ENCODE measurements around the gene PTPRN2.
"Not testable (repeated sequence)": the region's sequence is repeated elsewhere in the genome, so short reads cannot be mapped to it uniquely, and the experiment has no call there.

The PTPRN2 gene

GRCh38 chr7:158264881-158265742 is 322.5 kb downstream of the PTPRN2 start:
- DNase-seq (ENCODE audit: low read depth) = no peak

DNA sequence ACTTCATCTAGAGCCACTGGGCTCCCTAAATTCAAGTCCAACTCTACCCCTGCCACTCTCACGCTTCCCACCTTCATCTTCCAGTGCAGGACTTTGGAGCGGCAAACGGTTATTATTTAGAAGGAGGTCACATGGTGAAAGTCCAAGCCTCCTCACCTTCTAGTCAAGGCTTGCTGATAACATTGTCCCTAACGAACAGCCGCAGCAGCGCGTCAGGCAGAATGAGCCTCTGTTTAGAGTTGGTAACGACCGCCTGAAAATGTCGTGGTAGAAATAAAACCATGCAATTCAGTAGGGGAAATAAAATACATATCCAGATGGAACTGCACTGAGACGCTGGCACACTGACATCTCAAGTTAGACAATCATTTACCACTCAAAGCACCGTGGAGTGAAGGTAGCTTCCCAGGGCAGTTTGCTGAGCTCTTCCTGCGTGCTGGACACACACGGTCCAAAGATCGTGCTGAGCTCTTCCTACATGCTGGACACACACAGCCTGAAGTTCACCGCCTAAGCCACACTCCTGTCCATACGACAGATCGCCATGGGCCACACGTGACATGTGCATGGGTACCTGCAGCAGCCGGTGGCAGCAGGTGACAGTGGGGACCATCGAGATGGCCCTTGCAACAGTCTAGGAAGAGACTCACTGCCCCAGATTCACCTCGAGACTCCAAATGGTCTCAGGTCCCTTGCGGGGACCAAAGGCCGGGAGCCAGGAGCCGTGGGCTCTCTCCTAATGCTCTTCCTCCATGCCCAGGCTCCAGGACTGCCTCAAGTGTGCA is 323.5 kb downstream of the PTPRN2 start:
- no peak for DNase-seq (ENCODE audit: low read depth)

DNA sequence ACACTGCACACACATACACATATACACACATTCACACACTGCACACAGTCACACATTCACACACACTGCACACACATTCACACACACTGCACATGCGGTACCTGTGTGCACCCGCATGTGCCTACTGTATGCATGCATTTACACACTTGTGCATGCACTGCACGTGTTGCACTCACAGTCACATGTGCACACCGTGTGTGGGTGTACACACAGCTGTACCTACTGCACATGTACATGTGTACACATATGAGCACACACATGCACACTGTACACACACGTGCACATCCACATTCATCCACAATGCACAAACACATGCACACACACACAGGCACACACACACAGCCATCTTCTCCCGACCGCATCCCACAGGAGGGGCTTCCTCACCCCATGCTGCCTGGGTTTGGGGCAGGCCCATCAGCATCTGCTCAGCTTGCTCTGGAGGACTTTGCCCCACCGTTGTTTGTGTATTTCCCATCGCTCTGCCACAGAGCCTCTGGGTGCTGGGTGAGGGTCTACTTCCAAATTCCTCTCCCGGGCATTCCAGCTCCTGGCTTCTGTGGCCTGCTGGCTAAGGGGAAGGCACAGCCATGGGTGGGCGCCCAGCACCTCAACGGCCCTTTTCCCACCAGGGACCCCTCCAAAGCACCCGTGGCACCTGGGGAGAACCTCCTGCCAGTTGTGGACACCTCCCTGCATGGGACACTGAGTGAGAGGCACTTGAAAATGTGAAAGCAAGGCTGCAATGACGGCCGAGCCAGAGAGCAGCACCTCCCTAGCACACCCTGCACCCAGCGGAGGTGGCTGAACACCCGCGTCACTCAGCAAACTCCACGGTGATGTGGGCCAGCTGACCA is 324.3 kb downstream of the PTPRN2 start:
- no peak for DNase-seq (ENCODE audit: low read depth)

- no peak for DNase-seq (ENCODE audit: low read depth)
Measured at GRCh38 chr7:158262284-158263109, 325.1 kb downstream of the PTPRN2 start.

- DNase-seq (ENCODE audit: low read depth) = no peak
Measured at GRCh38 chr7:158261362-158262235, 326.0 kb downstream of the PTPRN2 start.

- DNase-seq (ENCODE audit: low read depth) = no peak
Measured at GRCh38 chr7:158260567-158261361, 326.9 kb downstream of the PTPRN2 start.

DNA sequence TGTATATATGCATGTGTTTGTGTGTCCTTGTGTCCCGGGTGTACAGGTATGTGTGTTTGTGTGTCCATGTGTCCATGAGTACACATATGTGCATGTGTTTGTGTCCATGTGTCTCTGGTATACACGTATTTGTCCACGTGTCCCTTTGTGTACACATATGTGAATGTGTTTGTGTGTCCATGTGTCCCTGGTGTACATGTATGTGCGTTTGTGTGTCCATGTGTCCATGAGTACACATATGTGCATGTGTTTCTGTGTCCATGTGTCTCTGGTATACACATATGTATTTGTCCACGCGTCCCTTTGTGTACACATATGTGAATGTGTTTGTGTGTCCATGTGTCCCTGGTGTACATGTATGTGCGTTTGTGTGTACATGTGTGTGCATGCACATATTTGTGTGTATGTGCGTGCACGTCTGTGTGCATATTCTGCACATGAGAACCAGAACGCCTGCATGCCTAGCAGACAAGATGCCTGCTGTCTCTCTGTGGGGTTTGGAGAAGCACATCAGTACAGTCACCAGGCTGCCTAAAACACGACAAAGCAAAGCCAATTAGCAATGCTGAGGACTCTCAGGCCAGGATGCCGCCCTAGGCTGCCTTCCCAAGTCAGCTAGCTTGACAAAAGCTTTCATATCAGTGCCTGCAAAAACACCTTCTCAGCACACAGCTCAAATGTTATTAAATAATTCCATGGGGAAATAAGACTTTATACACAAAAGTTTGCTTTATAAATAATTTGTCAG is 327.8 kb downstream of the PTPRN2 start:
- no peak for DNase-seq (ENCODE audit: low read depth)

- no peak for DNase-seq (ENCODE audit: low read depth)
Measured at GRCh38 chr7:158259141-158259540, 328.5 kb downstream of the PTPRN2 start.

DNA sequence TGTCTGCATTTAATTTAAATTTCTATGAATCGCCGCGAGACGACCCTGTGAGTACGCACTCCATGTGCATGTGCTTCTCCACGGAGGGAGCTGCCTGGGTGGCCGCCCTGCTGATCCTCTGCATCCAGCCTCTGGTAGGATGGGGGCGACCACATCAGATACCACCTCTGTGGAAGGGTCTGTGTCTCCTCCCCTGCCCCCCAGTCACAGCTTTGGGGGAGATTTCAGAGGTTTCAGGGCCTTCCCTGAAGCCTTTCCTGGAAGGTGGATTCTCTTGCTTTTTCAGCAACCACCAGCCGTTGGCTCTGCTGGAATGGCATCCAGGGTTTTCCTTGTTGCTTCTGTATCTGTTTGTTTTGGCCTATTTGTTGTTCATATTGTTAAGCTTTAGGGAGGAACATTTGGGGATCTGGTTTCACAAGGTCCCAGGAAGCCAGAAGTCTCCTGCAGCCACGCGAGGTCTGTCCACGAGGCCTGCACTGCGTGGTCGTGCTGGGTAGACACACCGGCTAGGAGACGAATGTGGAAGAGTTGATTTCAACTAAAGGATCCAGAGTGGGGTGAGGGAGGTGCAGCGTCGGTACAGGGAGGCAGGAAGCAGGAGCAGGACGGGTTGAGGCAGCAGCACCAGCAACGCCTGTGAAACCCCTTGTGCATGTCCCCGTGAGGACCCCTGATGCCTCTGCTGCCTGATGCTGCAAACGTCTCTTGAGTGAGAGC is 329.1 kb downstream of the PTPRN2 start:
- DNase-seq (ENCODE audit: low read depth) = no peak

- no peak for DNase-seq (ENCODE audit: low read depth)
Measured at GRCh38 chr7:158257516-158258410, 329.9 kb downstream of the PTPRN2 start.

- no peak for DNase-seq (ENCODE audit: low read depth)
Measured at GRCh38 chr7:158257001-158257400, 330.6 kb downstream of the PTPRN2 start.

DNA sequence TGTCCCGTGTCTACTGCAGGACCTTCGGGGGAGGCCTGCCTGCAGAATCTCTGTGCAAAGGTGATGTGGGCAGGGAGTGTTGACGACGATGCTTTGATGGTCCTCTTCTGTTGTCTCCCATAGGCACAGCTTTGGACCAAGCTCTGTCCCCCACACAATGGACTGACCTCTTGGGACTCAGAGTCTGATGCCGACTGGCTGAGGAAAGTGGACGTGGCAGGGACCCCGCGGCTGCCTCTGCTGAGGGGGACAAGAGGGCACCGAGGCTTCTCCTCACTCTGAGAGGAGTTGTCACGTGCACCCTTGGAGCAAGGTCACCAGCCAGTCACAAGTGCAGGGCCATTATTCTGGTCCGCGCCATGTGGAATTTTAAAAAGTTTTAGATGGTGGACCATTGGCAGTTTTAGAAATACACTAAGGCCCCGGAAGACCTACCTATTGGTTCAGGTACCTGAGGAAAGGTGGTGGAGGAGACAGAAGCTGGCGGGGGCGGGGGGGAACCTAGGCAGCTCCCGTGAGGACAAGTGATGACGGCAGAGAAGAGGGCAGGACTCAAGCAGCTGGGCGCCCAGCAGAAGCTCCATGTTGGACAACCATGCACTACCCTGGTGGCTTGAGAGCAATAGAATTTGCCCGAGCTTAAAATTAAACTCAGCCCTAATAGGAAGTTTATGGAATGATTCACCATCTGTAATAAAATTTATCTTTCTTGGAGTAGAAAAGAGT is 331.4 kb downstream of the PTPRN2 start:
- DNase-seq (ENCODE audit: low read depth) = no peak

- no peak for DNase-seq (ENCODE audit: low read depth)
Measured at GRCh38 chr7:158255558-158255957, 332.1 kb downstream of the PTPRN2 start.

DNA sequence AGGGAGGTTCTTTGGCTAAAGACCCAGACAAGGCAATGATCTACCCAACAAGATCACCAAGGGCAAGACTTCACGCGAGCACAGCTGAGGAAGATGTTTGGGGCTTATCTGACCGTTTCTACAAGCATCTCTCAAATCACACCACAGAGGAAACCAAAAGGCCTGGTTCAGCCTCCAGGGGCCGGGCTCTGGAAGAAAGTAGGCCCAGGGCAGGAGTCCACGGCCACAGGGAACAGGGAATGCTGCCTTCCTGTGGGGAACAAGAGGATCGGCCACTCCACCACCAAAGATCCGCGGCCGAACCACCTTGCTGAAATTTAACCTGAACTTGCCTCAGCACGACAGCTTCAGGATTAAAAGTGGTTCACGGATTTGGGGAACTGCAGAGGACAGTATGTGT is 332.5 kb downstream of the PTPRN2 start:
- DNase-seq (ENCODE audit: low read depth) = no peak

DNA sequence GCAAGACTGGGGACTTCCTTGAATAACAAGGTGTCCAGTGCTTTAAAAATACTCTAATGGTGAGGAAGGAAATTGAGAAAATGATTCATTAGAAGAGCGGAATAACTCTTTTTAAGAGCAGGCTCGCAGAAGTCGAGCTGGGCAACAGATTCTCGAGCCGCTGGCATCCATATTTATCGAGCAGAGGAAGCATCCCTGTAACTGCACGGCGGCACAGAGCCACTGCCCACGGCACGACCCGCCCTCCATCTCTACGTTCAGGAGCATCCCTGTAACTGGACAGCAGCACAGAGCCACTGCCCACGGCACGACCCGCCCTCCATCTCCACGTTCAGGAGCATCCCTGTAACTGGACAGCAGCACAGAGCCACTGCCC is 334.0 kb downstream of the PTPRN2 start:
- not testable (repeated sequence) for DNase-seq (ENCODE audit: low read depth)

Data from stimulated activated CD4-positive, alpha-beta T cell treated with anti-CD3 and anti-CD28 coated beads, Interleukin-2, amount 100 ng/mL, for 4 hours (primary cell).